ENCODE data around the gene OLFM3. TPM values are rescaled to one million over a fixed set of nuclear protein-coding genes. Genes with fewer than 3 reads are reported as not detected.
A peak's percentile ranks its signal among the peaks of the same experiment; 100 is the strongest.

Gene OLFM3
- total RNA-seq, 1 donor from 2014 or later: 7.5 TPM

DNA sequence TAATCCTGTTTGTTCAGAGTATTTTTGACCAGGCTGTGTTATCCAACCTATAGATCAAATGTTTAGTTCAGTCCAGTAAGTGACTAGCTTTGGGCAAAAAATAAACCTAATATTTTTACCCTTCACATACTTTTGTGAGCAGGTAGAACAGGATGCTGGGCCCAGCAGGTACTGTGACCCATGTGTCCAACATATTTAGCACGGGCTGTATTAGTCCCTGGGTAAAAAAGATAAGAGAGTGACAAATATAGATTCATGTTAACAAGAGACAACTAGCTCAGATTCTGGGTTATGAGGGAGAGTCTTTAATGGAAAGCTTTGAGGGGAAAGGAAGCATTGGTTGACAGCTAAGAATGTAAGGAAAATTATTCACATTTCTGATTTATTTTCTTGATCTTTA is 43.1 kb downstream of the OLFM3 start:
- H3K27me3 Mint-ChIP-seq (ENCODE audit: low read depth): no peaks in the 10 kb centered on the region
- no peaks in the 10 kb centered on the region for H3K36me3 Mint-ChIP-seq
- H3K4me3 Mint-ChIP-seq: no peak overlapping the region
- H3K4me1 Mint-ChIP-seq: peaks cover 36% of the 10 kb centered on the region
- peaks cover 14% of the 10 kb centered on the region for H3K9me3 Mint-ChIP-seq
- TF ChIP-seq CTCF (IDR thresholded peaks at IDR 0.05; ENCODE audit: unreplicated experiment): no peak
- DNase-seq (ENCODE audit: low spot score in 2 of 2, unreplicated experiment in 2 of 2): no peak
- peak overlapping the region; percentile 82 for H3K27ac Mint-ChIP-seq

GRCh38 chr1:101945884-101946283 is 50.8 kb downstream of the OLFM3 start:
- no peaks in the 10 kb centered on the region for H3K27me3 Mint-ChIP-seq (ENCODE audit: low read depth)
- no peak overlapping the region for H3K27ac Mint-ChIP-seq
- DNase-seq (ENCODE audit: low spot score in 2 of 2, unreplicated experiment in 2 of 2): no peak
- H3K4me3 Mint-ChIP-seq: no peak overlapping the region
- H3K9me3 Mint-ChIP-seq: no peaks in the 10 kb centered on the region
- H3K4me1 Mint-ChIP-seq: peaks cover 31% of the 10 kb centered on the region
- TF ChIP-seq CTCF (IDR thresholded peaks at IDR 0.05; ENCODE audit: unreplicated experiment): no peak
- H3K36me3 Mint-ChIP-seq: no peaks in the 10 kb centered on the region

DNA sequence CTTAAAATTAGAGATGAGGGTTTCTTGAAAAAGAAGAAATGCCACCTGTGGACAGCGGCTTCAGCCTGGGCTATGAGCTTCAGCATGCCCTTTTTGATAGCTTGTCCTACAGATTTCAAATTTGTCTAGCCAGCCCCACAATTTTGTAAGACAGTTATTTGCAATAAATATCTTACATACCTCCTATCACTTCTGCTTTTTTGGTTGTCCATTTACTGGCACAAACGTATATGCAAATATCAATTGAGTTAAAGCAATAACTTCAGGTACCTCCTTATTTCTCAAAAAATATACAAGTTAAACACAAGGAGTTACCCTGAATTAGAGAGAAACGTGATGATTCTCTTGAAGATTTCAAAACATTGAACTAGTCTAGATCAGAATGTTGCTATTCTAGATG is 53.5 kb downstream of the OLFM3 start:
- no peak for TF ChIP-seq CTCF (IDR thresholded peaks at IDR 0.05; ENCODE audit: unreplicated experiment)
- no peaks in the 10 kb centered on the region for H3K36me3 Mint-ChIP-seq

DNA sequence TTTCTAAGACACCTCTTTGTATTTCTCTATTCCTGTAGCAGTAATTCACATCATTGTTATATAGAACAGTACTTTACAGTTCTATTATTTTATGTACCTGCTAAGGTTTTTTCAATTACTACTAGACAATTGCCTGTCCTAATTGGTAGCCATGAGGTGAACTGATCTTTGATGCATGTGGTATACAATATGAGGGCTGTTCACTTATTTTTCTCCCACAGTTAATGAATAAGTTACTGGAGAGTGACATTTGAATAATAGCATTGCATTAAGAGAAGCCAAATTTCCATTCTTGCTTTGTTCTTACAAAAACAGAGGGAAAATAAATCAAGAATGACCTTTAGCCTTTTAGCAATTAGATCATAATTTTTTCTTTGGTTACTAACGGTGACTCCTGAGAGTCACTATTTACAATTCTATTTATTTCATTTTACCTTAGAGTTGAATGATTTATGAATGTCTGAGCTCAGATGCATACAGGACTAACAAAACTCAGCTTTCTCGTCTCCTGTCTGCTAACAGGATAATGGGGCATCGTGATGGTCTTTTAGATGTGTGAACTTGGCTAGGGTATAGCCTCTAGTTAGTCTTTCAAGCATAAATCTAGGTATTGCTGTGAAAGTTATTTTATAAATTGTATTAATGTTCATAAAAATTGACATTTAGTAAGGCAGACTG is 54.1 kb downstream of the OLFM3 start:
- Mint-ChIP-seq H3K4me3 (no peak overlapping the region), H3K9me3 (peaks cover 3% of the 10 kb centered on the region), H3K4me1 (peaks cover 25% of the 10 kb centered on the region), H3K27me3 (ENCODE audit: low read depth) (no peaks in the 10 kb centered on the region), H3K36me3 (no peaks in the 10 kb centered on the region), H3K27ac (no peak overlapping the region)
- DNase-seq (ENCODE audit: low spot score in 2 of 2, unreplicated experiment in 2 of 2): no peak
- no peak for TF ChIP-seq CTCF (IDR thresholded peaks at IDR 0.05; ENCODE audit: unreplicated experiment)

More for the DNA sequence above, 53.5 kb downstream of the OLFM3 start:
- DNase-seq (ENCODE audit: low spot score in 2 of 2, unreplicated experiment in 2 of 2): no peak
- H3K9me3 Mint-ChIP-seq: no peaks in the 10 kb centered on the region
- no peak overlapping the region for H3K27ac Mint-ChIP-seq
- no peaks in the 10 kb centered on the region for H3K27me3 Mint-ChIP-seq (ENCODE audit: low read depth)
- peaks cover 27% of the 10 kb centered on the region for H3K4me1 Mint-ChIP-seq
- no peak overlapping the region for H3K4me3 Mint-ChIP-seq

DNA sequence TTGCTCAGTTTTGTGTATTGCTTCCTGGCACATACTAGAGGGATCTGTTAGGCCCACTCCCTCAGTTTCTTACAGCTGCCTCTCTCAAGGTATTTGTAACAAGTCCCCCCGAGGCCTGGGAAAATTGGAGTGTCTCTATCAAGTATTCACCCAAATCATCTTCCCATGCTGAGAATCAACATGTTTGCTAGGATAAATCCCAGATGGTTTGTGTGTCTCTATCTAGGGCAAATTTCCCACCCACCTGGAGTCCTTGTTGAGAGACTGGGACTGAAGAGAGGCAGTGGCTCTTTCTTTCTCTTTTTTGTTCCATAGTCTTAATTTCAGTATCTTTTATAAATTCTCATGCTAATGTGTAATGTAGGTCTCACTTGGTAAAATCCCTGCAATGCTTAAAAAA is 58.0 kb downstream of the OLFM3 start:
- DNase-seq (ENCODE audit: low spot score in 2 of 2, unreplicated experiment in 2 of 2): no peak
- Mint-ChIP-seq H3K9me3 (peaks cover 30% of the 10 kb centered on the region), H3K27ac (no peak overlapping the region), H3K36me3 (peaks cover 4% of the 10 kb centered on the region), H3K4me1 (peaks cover 17% of the 10 kb centered on the region), H3K27me3 (ENCODE audit: low read depth) (no peaks in the 10 kb centered on the region), H3K4me3 (no peak overlapping the region)
- no peak for TF ChIP-seq CTCF (IDR thresholded peaks at IDR 0.05; ENCODE audit: unreplicated experiment)

All from mesothelial cell of epicardium (in vitro differentiated cells).